Gastrocnemius medialis (tissue), 4 donors: ENCODE data around the gene ABCG4.

Source experiments
- POLR2A ChIP-seq, 2 donors: fragments of 450-650 bp; IDR thresholded peaks; one replicate each; pipeline ENCODE4 v1.6.1; 2017; ENCODE audit warnings: antibody characterized with exemption in 2 of 2, mild to moderate bottlenecking in 2 of 2, moderate library complexity in 2 of 2
- TF ChIP-seq, protein P1 (sequence below), 5 experiments: fragments of 450-650 bp in 3 of 5; fragments of 200-600 bp in 2 of 5; sonication (generic) in 2 of 5; IDR thresholded peaks in 4 of 5; conservative IDR thresholded peaks in 1 of 5; 1 replicate in 4 of 5; 2 replicates in 1 of 5; pipeline ENCODE4 v1.5.1; 2016 to 2019; ENCODE audit warnings: antibody characterized with exemption in 5 of 5, mild to moderate bottlenecking in 3 of 5, moderate library complexity in 3 of 5

DNA sequence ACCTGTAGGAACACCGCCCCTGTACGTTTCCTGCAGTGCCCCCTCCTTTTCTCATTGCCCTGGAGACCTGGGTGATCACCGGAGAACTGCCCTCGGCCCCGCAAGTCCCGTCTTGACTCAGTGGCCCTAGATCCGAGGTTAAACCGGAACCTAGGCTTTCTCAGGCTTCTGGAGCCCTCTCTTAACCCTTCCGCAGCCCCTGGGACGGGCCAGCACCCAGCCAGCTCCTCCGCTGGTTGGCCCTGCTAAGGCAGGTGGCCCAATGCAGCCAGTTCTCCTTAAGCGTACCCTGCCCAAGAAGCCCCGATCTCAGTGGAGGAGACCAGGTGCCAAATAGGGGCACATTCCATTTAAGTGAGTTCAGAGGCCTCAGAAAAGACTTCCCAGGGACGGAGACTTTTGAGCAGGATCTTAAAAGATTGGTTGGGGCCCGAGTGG, 20.4 kb downstream of the ABCG4 start:
- TF ChIP-seq, protein P1, sequence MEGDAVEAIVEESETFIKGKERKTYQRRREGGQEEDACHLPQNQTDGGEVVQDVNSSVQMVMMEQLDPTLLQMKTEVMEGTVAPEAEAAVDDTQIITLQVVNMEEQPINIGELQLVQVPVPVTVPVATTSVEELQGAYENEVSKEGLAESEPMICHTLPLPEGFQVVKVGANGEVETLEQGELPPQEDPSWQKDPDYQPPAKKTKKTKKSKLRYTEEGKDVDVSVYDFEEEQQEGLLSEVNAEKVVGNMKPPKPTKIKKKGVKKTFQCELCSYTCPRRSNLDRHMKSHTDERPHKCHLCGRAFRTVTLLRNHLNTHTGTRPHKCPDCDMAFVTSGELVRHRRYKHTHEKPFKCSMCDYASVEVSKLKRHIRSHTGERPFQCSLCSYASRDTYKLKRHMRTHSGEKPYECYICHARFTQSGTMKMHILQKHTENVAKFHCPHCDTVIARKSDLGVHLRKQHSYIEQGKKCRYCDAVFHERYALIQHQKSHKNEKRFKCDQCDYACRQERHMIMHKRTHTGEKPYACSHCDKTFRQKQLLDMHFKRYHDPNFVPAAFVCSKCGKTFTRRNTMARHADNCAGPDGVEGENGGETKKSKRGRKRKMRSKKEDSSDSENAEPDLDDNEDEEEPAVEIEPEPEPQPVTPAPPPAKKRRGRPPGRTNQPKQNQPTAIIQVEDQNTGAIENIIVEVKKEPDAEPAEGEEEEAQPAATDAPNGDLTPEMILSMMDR (IDR thresholded peaks at IDR 0.05 in 4 of 5, conservative IDR thresholded peaks at IDR 0.05 in 1 of 5), result no peak
- TF ChIP-seq POLR2A (IDR thresholded peaks at IDR 0.05), result peak; percentile 25 to 36
